HEK293T (cell line): ENCODE results near the gene TUBD1.

Experiments used
- ELF4 ChIP-seq: fragments of 450-650 bp; IDR thresholded peaks from 2 replicates; pipeline ENCODE4 v1.6.1; 2017; ENCODE audit warnings: antibody characterized with exemption
- FOXK2 ChIP-seq: fragments of 450-650 bp; IDR thresholded peaks from 2 replicates; pipeline ENCODE4 v1.6.1; 2016; ENCODE audit warnings: mild to moderate bottlenecking
- FOXM1 ChIP-seq: fragments of 450-650 bp; IDR thresholded peaks from 2 replicates; pipeline ENCODE4 v1.6.1; 2017; ENCODE audit warnings: mild to moderate bottlenecking, borderline replicate concordance
- HDGF ChIP-seq: fragments of 450-650 bp; IDR thresholded peaks from 2 replicates; pipeline ENCODE4 v1.6.1; 2017; ENCODE audit warnings: antibody characterized with exemption, borderline replicate concordance
- LEF1 ChIP-seq: fragments of 450-650 bp; IDR thresholded peaks from 2 replicates; pipeline ENCODE4 v1.6.1; 2017; ENCODE audit warnings: mild to moderate bottlenecking, borderline replicate concordance
- NFRKB ChIP-seq: fragments of 450-650 bp; IDR thresholded peaks from 2 replicates; pipeline ENCODE4 v1.6.1; 2016; ENCODE audit warnings: mild to moderate bottlenecking, moderate library complexity
- SP1 ChIP-seq: fragments of 450-650 bp; IDR thresholded peaks from 2 replicates; pipeline ENCODE4 v1.6.1; 2017

DNA sequence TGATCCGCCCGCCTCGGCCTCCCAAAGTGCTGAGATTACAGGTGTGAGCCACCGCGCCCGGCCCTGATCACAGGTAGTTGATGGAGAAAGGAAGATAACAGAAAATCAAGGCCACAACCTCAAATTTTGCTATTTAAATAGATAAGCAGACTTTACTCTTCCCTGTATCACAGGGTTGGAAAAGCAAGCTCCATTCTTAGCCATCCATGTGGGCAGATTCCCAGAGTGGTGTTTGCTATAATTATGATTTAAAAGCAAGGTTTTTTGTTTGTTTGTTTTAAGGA, 44.4 kb downstream of the TUBD1 start:
- no peak for TF ChIP-seq ELF4
- TF ChIP-seq FOXM1 = no peak
- no peak for TF ChIP-seq NFRKB
- no peak for TF ChIP-seq SP1
- TF ChIP-seq LEF1 = no peak
- no peak for TF ChIP-seq FOXK2
- no peak for TF ChIP-seq HDGF
